Mesothelial cell of epicardium (in vitro differentiated cells): ENCODE data around the gene BRIP1. TPM values are rescaled to one million over a fixed set of nuclear protein-coding genes. Genes with fewer than 3 reads are reported as not detected.

Experiments used
- DNase-seq, 2 experiments: peaks; one replicate each; pipeline ENCODE4 v3.0.0; 2021; ENCODE audit warnings: low spot score in 2 of 2; ENCODE audit not compliant: unreplicated experiment in 2 of 2
- H3K27ac Mint-ChIP-seq: 2 replicates; pipeline ENCODE4 v1.8.0; 2021; ENCODE audit warnings: mixed read lengths
- H3K27me3 Mint-ChIP-seq: 2 replicates; pipeline ENCODE4 v1.8.0; 2021; ENCODE audit warnings: low read depth, mixed read lengths
- H3K36me3 Mint-ChIP-seq: 2 replicates; pipeline ENCODE4 v1.8.0; 2021; ENCODE audit warnings: mixed read lengths
- H3K4me1 Mint-ChIP-seq: 2 replicates; pipeline ENCODE4 v1.8.0; 2021; ENCODE audit warnings: mixed read lengths
- H3K4me3 Mint-ChIP-seq: 2 replicates; pipeline ENCODE4 v1.8.0; 2021; ENCODE audit warnings: mild to moderate bottlenecking, moderate library complexity, mixed read lengths
- H3K9me3 Mint-ChIP-seq: 2 replicates; pipeline ENCODE4 v1.8.0; 2021; ENCODE audit warnings: mixed read lengths
- CTCF ChIP-seq: fragments of 200-600 bp; sonication (generic); IDR thresholded peaks from one replicate; pipeline ENCODE4 v1.5.0; 2021; ENCODE audit warnings: antibody characterized with exemption; ENCODE audit not compliant: unreplicated experiment
- total RNA-seq: library from RNA; stranded (reverse); gene quantifications from 3 replicates; pipeline ENCODE4 v1.2.1, GENCODE V29; 2021

BRIP1 gene
- total RNA-seq, 1 donor from 2014 or later, result 12.3 TPM

GRCh38 chr17:61803796-61804195 lies 59.5 kb downstream of the BRIP1 start:
- Mint-ChIP-seq H3K27me3 (no peaks in the 10 kb centered on the region), H3K36me3 (peaks cover 3% of the 10 kb centered on the region), H3K4me3 (no peak overlapping the region), H3K27ac (no peak overlapping the region), H3K4me1 (peaks cover 9% of the 10 kb centered on the region), H3K9me3 (no peaks in the 10 kb centered on the region)
- no peak for DNase-seq
- no peak for TF ChIP-seq CTCF

GRCh38 chr17:61803216-61803615 lies 60.1 kb downstream of the BRIP1 start:
- H3K36me3 Mint-ChIP-seq, result peaks cover 3% of the 10 kb centered on the region
- H3K27me3 Mint-ChIP-seq, result no peaks in the 10 kb centered on the region
- H3K9me3 Mint-ChIP-seq, result no peaks in the 10 kb centered on the region

DNA sequence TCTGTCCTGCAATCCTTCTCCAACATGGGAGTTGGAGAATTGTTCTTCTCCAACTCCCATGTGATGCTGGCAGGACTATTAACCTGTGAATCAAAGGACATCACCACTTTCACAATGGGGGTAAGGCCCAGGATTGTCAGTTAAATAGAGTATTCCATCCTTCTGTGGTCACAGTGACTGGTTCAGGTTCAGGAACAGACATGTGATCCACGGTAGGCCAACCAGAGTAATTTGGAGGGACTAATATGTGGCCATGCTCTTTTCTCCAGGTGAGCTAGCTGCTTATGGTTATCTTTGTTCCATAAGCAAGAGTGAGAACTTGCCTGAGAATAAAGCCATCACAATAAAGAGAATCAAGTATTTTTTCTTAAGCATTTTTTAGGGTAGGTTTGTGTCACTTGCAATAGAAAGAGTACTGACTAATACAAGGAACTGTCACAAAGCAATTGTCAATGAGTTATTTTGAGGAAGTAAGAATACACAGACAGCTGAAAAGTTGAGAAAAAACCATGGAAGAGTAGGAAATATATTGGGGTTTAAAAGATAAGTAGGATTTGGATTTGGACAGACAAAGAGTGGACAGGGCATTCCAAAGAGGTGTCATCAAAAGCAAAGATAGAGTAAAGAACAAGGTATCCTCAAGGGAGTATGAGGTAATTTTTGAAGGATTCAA lies 63.4 kb downstream of the BRIP1 start:
- Mint-ChIP-seq H3K9me3 (peaks cover 7% of the 10 kb centered on the region), H3K36me3 (peaks cover 20% of the 10 kb centered on the region), H3K4me3 (no peak overlapping the region), H3K27ac (no peak overlapping the region), H3K27me3 (no peaks in the 10 kb centered on the region), H3K4me1 (no peaks in the 10 kb centered on the region)
- DNase-seq, result no peak
- TF ChIP-seq CTCF, result no peak

More at GRCh38 chr17:61803216-61803615, 60.1 kb downstream of the BRIP1 start:
- no peak for TF ChIP-seq CTCF
- Mint-ChIP-seq H3K27ac (no peak overlapping the region), H3K4me1 (peaks cover 9% of the 10 kb centered on the region), H3K4me3 (no peak overlapping the region)
- DNase-seq, result no peak

- no peaks in the 10 kb centered on the region for H3K4me1 Mint-ChIP-seq
- H3K36me3 Mint-ChIP-seq, result peaks cover 33% of the 10 kb centered on the region
- H3K9me3 Mint-ChIP-seq, result peaks cover 11% of the 10 kb centered on the region
- no peak overlapping the region for H3K4me3 Mint-ChIP-seq
- no peak overlapping the region for H3K27ac Mint-ChIP-seq
- no peak for TF ChIP-seq CTCF
- no peaks in the 10 kb centered on the region for H3K27me3 Mint-ChIP-seq
- DNase-seq, result no peak
Measured at GRCh38 chr17:61797283-61797682, 66.0 kb downstream of the BRIP1 start.

GRCh38 chr17:61795546-61795945 lies 67.8 kb downstream of the BRIP1 start:
- H3K4me1 Mint-ChIP-seq, result no peaks in the 10 kb centered on the region
- H3K9me3 Mint-ChIP-seq, result peaks cover 11% of the 10 kb centered on the region
- H3K27me3 Mint-ChIP-seq, result no peaks in the 10 kb centered on the region
- DNase-seq, result no peak
- no peak overlapping the region for H3K4me3 Mint-ChIP-seq
- H3K36me3 Mint-ChIP-seq, result peaks cover 39% of the 10 kb centered on the region
- H3K27ac Mint-ChIP-seq, result no peak overlapping the region
- TF ChIP-seq CTCF, result no peak
